ENCODE measurements around the gene LIM2.
A peak's percentile ranks its signal among the peaks of the same experiment; 100 is the strongest.

The LIM2 gene

GRCh38 chr19:51346742-51347141, 41.0 kb downstream of the LIM2 start:
- 0 out of 2 replicates have a peak, but pooled peaks cover 8% of the 10 kb centered on the region for H3K36me3 ChIP-seq (ENCODE audit: insufficient read depth, low read length)
- no peak overlapping the region for H3K27ac ChIP-seq (ENCODE audit: low read depth, low read length)
- H3K4me1 ChIP-seq (ENCODE audit: insufficient read depth, low read length) = peaks cover 8% of the 10 kb centered on the region
- no peaks in the 10 kb centered on the region for H3K9me3 ChIP-seq (ENCODE audit: insufficient read depth, low read depth, low read length)
- H3K4me3 ChIP-seq (ENCODE audit: low read length) = no peak overlapping the region
- no peak overlapping the region for H3K9ac ChIP-seq (ENCODE audit: low read depth, low read length)
- peaks cover 1% of the 10 kb centered on the region; the same call in 1 of the 2 replicates for H3K27me3 ChIP-seq (ENCODE audit: insufficient read depth, low read length)
- WGBS = 87% methylated on average over 17 of the region's 17 CpGs

DNA sequence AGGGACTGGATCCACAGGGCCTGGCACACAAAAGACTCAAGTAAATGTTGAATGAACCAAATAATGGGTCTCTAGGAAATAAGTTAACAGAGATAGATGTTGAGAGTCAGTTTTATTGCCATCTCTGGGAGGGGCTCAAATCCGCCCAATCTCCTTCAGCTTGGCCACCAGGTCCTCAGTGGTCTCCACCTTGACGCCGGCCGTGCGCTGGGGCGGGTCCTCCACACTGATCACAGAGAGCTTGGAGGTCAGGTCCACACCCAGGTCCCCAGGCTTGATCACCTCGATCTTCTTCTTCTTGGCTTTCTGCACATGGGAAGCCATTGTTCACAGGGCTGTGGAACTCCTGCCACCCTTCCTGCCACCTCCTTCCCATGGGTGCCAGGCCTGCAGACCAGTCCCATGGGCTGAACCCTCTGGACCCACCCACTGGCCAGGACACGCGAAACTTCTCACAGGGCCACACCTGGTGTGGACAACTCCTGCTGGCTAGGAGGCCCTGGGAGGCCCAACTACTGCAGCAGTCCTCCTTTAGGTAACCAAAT, 42.6 kb downstream of the LIM2 start:
- Histone ChIP-seq H3K27ac (ENCODE audit: low read depth, low read length) (no peak overlapping the region), H3K4me1 (ENCODE audit: insufficient read depth, low read length) (peaks cover 8% of the 10 kb centered on the region), H3K27me3 (ENCODE audit: insufficient read depth, low read length) (peaks cover 17% of the 10 kb centered on the region), H3K9me3 (ENCODE audit: insufficient read depth, low read depth, low read length) (no peaks in the 10 kb centered on the region), H3K9ac (ENCODE audit: low read depth, low read length) (no peak overlapping the region), H3K36me3 (ENCODE audit: insufficient read depth, low read length) (0 out of 2 replicates have a peak, but pooled peaks cover 1% of the 10 kb centered on the region), H3K4me3 (ENCODE audit: low read length) (no peak overlapping the region)
- 94% methylated on average over 9 of the region's 9 CpGs for WGBS

- WGBS = 59% methylated on average over 9 of the region's 9 CpGs
- no peaks in the 10 kb centered on the region for H3K9me3 ChIP-seq (ENCODE audit: insufficient read depth, low read depth, low read length)
- H3K4me1 ChIP-seq (ENCODE audit: insufficient read depth, low read length) = peaks cover 12% of the 10 kb centered on the region
- peaks cover 18% of the 10 kb centered on the region for H3K27me3 ChIP-seq (ENCODE audit: insufficient read depth, low read length)
- no peak overlapping the region for H3K27ac ChIP-seq (ENCODE audit: low read depth, low read length)
- no peak overlapping the region for H3K4me3 ChIP-seq (ENCODE audit: low read length)
- no peak overlapping the region for H3K9ac ChIP-seq (ENCODE audit: low read depth, low read length)
- no peaks in the 10 kb centered on the region for H3K36me3 ChIP-seq (ENCODE audit: insufficient read depth, low read length)
Measured at GRCh38 chr19:51342631-51343569, 44.9 kb downstream of the LIM2 start.

DNA sequence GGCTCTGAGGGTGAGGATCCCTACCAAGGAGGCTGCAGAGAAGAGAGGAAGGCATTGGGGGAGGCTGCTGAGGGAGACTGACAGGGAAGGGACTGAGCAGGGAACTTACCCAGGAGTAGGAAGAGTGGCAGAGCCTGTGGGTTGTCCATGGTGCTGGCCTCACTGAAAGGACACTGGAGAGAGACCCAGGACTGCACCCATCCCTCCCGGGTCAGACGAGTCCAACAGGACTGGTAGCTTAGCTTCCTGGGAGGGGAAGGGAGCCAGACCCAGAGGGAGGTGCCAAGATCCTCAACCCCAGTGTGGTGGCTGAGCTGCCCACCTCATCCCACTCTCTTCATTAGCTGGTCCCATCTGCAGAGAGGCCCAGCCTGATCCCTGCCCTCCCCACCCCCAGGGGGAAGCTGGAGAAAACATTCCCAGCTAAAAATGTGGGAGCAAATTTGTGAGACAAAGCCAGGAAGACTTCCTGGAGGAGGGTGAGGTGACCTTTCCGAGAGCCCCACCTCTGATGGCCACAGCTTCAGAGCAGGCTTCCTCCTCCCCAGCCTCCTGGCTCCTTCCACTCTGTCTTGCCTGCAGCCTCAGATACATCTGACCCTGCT, 45.7 kb downstream of the LIM2 start, which contains the start of gene VSIG10L:
Gene VSIG10L (minus strand): TSS at position 164 of the 605 bp plus-strand sequence. CDS start 15 bp downstream, at position 149.
- Histone ChIP-seq H3K4me1 (ENCODE audit: insufficient read depth, low read length) (peaks cover 12% of the 10 kb centered on the region), H3K36me3 (ENCODE audit: insufficient read depth, low read length) (no peaks in the 10 kb centered on the region), H3K27me3 (ENCODE audit: insufficient read depth, low read length) (peaks cover 18% of the 10 kb centered on the region), H3K27ac (ENCODE audit: low read depth, low read length) (no peak within 1 kb of the TSS), H3K9ac (ENCODE audit: low read depth, low read length) (no peak within 1 kb of the TSS), H3K4me3 (ENCODE audit: low read length) (peak within 1 kb of the TSS; percentile 76; the same call in 1 of the 2 replicates), H3K9me3 (ENCODE audit: insufficient read depth, low read depth, low read length) (no peaks in the 10 kb centered on the region)
- WGBS = 59% methylated on average over 3 of the region's 3 CpGs

DNA sequence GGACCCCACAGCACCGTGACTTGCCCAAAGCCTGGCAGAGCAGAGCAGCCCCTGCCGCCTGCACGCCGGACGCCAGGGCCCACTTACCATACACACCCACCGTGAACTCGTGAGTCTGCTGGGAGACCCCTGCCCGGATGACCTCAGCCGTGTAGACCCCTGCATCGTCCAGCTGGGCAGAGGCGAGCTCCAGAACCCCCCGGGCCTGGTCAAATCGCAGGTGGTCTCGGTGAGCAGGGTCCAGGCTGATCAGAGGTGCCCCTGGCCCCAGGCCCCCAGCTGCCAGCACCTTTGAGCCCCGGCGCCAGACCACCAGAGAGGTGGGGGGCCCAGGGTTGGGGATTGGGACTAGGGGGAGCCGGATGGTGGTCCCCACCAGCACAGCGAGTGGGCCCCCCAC, 46.7 kb downstream of the LIM2 start:
- Histone ChIP-seq H3K9me3 (ENCODE audit: insufficient read depth, low read depth, low read length) (no peaks in the 10 kb centered on the region), H3K4me1 (ENCODE audit: insufficient read depth, low read length) (peaks cover 12% of the 10 kb centered on the region), H3K4me3 (ENCODE audit: low read length) (peak overlapping the region; percentile 76; the same call in 1 of the 2 replicates), H3K9ac (ENCODE audit: low read depth, low read length) (no peak overlapping the region), H3K27ac (ENCODE audit: low read depth, low read length) (no peak overlapping the region), H3K27me3 (ENCODE audit: insufficient read depth, low read length) (peaks cover 18% of the 10 kb centered on the region), H3K36me3 (ENCODE audit: insufficient read depth, low read length) (no peaks in the 10 kb centered on the region)
- WGBS = 94% methylated on average over 18 of the region's 18 CpGs

DNA sequence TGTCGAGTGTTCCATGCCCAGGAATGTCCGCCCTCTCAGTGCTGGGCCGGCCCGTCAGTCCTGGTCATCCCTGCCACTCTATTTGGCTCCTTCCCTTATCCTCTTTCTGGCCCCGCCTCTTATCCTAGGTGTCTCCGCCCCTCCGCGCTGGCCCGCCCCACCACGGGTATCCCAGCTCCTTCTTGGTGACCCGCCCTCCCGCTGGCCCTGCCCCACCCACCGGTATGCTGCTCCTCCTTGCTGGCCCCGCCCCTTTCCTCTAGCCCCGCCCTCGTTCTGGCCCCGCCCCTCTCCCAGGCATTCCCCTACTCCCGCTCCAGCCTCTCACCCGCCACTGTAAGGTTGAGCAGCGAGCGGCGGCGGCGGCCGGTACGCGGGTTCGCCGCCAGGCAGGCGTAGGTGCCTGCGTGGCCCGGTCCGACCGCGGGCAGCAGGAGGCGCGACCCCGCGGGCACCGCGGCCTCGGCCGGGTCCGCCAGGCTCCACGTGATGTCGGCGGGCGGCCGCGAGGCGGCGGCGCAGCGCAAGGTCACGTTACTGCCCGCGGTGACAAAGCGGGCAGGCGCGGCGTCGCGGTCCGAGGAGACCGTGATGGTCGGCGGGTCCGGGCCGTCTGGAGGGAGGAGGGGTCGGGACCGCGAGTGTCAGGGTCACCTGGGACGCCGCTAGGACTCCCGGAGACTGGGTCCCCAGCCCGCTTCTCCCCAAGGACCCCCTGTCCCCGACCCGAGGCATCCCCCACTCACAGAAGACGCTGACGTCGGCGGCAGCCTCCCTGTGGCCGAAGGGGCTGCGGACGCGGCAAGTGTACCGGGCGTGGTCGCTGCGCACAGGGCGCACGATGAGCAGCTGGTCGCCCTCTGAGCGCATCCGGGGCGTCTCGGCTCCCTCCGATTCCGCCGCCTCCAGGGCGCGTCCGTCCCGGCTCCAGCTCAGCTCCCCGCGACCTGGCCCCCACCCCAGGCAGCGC, 47.8 kb downstream of the LIM2 start:
- under 1% methylated on average over 107 of the region's 107 CpGs for WGBS
- Histone ChIP-seq H3K4me1 (ENCODE audit: insufficient read depth, low read length) (peaks cover 12% of the 10 kb centered on the region), H3K27ac (ENCODE audit: low read depth, low read length) (peak overlapping the region; percentile 52; the same call in 1 of the 2 replicates), H3K27me3 (ENCODE audit: insufficient read depth, low read length) (peaks cover 18% of the 10 kb centered on the region), H3K4me3 (ENCODE audit: low read length) (peak overlapping the region; percentile 76), H3K9me3 (ENCODE audit: insufficient read depth, low read depth, low read length) (no peaks in the 10 kb centered on the region), H3K36me3 (ENCODE audit: insufficient read depth, low read length) (no peaks in the 10 kb centered on the region), H3K9ac (ENCODE audit: low read depth, low read length) (peak overlapping the region; percentile 70)

- Histone ChIP-seq H3K9ac (ENCODE audit: low read depth, low read length) (peak overlapping the region; percentile 67; the same call in 1 of the 2 replicates), H3K27ac (ENCODE audit: low read depth, low read length) (peak overlapping the region; percentile 52; the same call in 1 of the 2 replicates)
- under 1% methylated on average over 10 of the region's 10 CpGs for WGBS
Measured at GRCh38 chr19:51339313-51339686, 48.5 kb downstream of the LIM2 start.

DNA sequence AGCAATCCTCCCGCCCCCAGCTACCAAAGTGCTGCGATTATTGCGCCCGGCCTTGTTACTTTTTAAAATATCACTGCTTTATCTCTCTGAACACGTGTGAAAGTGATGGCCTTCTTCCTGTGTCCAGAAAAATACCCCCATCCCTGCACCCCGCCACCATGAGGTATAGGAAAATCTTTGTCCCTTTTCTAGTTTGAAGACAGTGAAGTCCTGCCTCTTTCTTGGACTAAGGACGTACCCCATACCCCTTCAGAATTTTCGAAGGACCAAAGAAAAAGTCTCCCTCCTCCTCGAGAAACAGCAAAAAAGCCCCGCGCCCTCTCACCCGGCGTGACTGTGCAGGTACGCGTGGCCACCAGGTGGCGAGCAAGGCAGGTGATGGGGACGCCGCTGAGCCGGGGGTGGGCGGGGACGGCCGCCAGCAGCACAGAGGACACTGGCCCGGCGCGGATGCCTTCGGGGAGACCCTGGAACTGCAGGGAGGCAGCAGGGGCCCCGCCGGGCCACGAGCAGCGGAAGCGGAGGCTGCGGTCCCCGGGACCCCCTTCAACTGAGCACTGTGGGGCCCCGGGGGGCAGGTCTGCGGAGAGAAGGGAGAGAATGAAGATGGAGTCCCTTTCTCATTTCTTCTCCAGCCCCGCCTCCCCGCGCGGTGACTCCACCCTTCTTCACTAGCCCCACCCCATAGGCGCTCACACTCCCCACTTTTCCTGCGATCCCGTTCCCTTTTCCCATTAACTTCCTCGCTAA, 49.0 kb downstream of the LIM2 start:
- Histone ChIP-seq H3K4me3 (ENCODE audit: low read length) (peak overlapping the region; percentile 76), H3K4me1 (ENCODE audit: insufficient read depth, low read length) (peaks cover 12% of the 10 kb centered on the region), H3K9me3 (ENCODE audit: insufficient read depth, low read depth, low read length) (no peaks in the 10 kb centered on the region), H3K36me3 (ENCODE audit: insufficient read depth, low read length) (no peaks in the 10 kb centered on the region), H3K27ac (ENCODE audit: low read depth, low read length) (peak overlapping the region; percentile 52; the same call in 1 of the 2 replicates), H3K9ac (ENCODE audit: low read depth, low read length) (peak overlapping the region; percentile 67), H3K27me3 (ENCODE audit: insufficient read depth, low read length) (peaks cover 18% of the 10 kb centered on the region)
- WGBS = 11% methylated on average over 41 of the region's 43 CpGs

More at GRCh38 chr19:51339313-51339686, 48.5 kb downstream of the LIM2 start:
- peaks cover 18% of the 10 kb centered on the region for H3K27me3 ChIP-seq (ENCODE audit: insufficient read depth, low read length)
- H3K4me1 ChIP-seq (ENCODE audit: insufficient read depth, low read length) = peaks cover 12% of the 10 kb centered on the region
- peak overlapping the region; percentile 76 for H3K4me3 ChIP-seq (ENCODE audit: low read length)
- no peaks in the 10 kb centered on the region for H3K36me3 ChIP-seq (ENCODE audit: insufficient read depth, low read length)
- no peaks in the 10 kb centered on the region for H3K9me3 ChIP-seq (ENCODE audit: insufficient read depth, low read depth, low read length)

GRCh38 chr19:51337861-51338562, 49.8 kb downstream of the LIM2 start:
- Histone ChIP-seq H3K4me3 (ENCODE audit: low read length) (peak overlapping the region; percentile 76), H3K9me3 (ENCODE audit: insufficient read depth, low read depth, low read length) (no peaks in the 10 kb centered on the region), H3K36me3 (ENCODE audit: insufficient read depth, low read length) (no peaks in the 10 kb centered on the region; the same call in 1 of the 2 replicates), H3K27me3 (ENCODE audit: insufficient read depth, low read length) (peaks cover 18% of the 10 kb centered on the region), H3K9ac (ENCODE audit: low read depth, low read length) (peak overlapping the region; percentile 59; the same call in 1 of the 2 replicates), H3K27ac (ENCODE audit: low read depth, low read length) (no peak overlapping the region), H3K4me1 (ENCODE audit: insufficient read depth, low read length) (peaks cover 12% of the 10 kb centered on the region)
- whole genome bisulfite sequencing = 85% methylated on average over 19 of the region's 19 CpGs

Data from HUES64 (cell line).